Upper lobe of left lung (tissue), 4 donors: ENCODE data around the gene MIA3.

Source experiments
- CTCF ChIP-seq, 6 experiments: fragments of 450-650 bp in 4 of 6; fragments of 200-600 bp in 2 of 6; sonication (generic) in 2 of 6; IDR thresholded peaks; one replicate each; pipeline ENCODE4 v1.5.1; 2016 to 2019; ENCODE audit warnings: antibody characterized with exemption in 6 of 6
- POLR2A ChIP-seq, 4 donors: fragments of 450-650 bp; IDR thresholded peaks; one replicate each; pipeline ENCODE4 v1.5.1; 2016 to 2017; ENCODE audit warnings: antibody characterized with exemption in 4 of 4, mild to moderate bottlenecking in 2 of 4

- TF ChIP-seq CTCF (IDR thresholded peaks at IDR 0.05): no peak
- no peak for TF ChIP-seq POLR2A (IDR thresholded peaks at IDR 0.05)
Measured at GRCh38 chr1:222656391-222657155, 38.7 kb downstream of the MIA3 start.
